Keratinocyte (primary cell): ENCODE results near the gene GREB1. TPM values are rescaled to one million over a fixed set of nuclear protein-coding genes. Genes with fewer than 3 reads are reported as not detected.

Experiments used
- DNase-seq: peaks from one replicate; pipeline ENCODE4 v3.0.0-alpha.2; 2011; ENCODE audit warnings: low read depth, missing footprints, low spot score
- FAIRE-seq: peaks from 2 replicates; lab custom pipeline; 2011; peaks lifted over from hg19 to GRCh38; lab: Jason Lieb, UNC
- H2AFZ ChIP-seq: 2 replicates; pipeline ENCODE4 v1.6.0; 2012; ENCODE audit warnings: low read length, control low read depth, inconsistent platforms; ENCODE audit not compliant: control insufficient read depth
- H3K27ac ChIP-seq: 2 replicates; pipeline ENCODE4 v1.5.1; 2011; ENCODE audit warnings: low read length; ENCODE audit not compliant: control insufficient read depth, insufficient read depth
- H3K27me3 ChIP-seq: 3 replicates; pipeline ENCODE4 v1.6.0; 2011; ENCODE audit warnings: low read length; ENCODE audit not compliant: control insufficient read depth, insufficient read depth; ENCODE audit errors: extremely low read depth
- H3K36me3 ChIP-seq, 2 experiments: 2 replicates in 1 of 2; 3 replicates in 1 of 2; pipeline ENCODE4 v1.5.1; 2011; ENCODE audit warnings: low read length in 2 of 2, mild to moderate bottlenecking in 1 of 2; ENCODE audit not compliant: control insufficient read depth in 2 of 2, insufficient read depth in 2 of 2; ENCODE audit errors: extremely low read depth in 1 of 2
- H3K4me1 ChIP-seq: 3 replicates; pipeline ENCODE4 v1.5.1; 2011; ENCODE audit warnings: low read length; ENCODE audit not compliant: control insufficient read depth, insufficient read depth; ENCODE audit errors: extremely low read depth
- H3K4me2 ChIP-seq: 3 replicates; pipeline ENCODE4 v1.6.0; 2011; ENCODE audit warnings: low read depth, low read length; ENCODE audit not compliant: control insufficient read depth, insufficient read depth; ENCODE audit errors: extremely low read depth
- H3K4me3 ChIP-seq, 3 experiments: fragments of 200-600 bp in 1 of 3; sonication (generic) in 1 of 3; 2 replicates in 2 of 3; 3 replicates in 1 of 3; pipeline ENCODE4 v1.5.1; 2011 to 2016; ENCODE audit warnings: low read length in 3 of 3, mild to moderate bottlenecking in 3 of 3, control low read depth in 2 of 3, inconsistent platforms in 1 of 3, low read depth in 1 of 3, mixed read lengths in 1 of 3, mixed run types in 1 of 3, moderate library complexity in 1 of 3; ENCODE audit not compliant: control insufficient read depth in 2 of 3, insufficient read depth in 2 of 3; ENCODE audit errors: extremely low read depth in 1 of 3
- H3K79me2 ChIP-seq: 2 replicates; pipeline ENCODE4 v1.6.0; 2012; ENCODE audit warnings: low read length; ENCODE audit not compliant: control insufficient read depth, insufficient read depth
- H3K9ac ChIP-seq: 3 replicates; pipeline ENCODE4 v1.6.0; 2011; ENCODE audit warnings: low read length; ENCODE audit not compliant: control insufficient read depth, insufficient read depth; ENCODE audit errors: extremely low read depth
- H3K9me1 ChIP-seq: 3 replicates; pipeline ENCODE4 v1.6.0; 2011; ENCODE audit warnings: low read length; ENCODE audit not compliant: control insufficient read depth, insufficient read depth; ENCODE audit errors: extremely low read depth
- H3K9me3 ChIP-seq: 2 replicates; pipeline ENCODE4 v1.5.1; 2012; ENCODE audit warnings: low read depth, low read length; ENCODE audit not compliant: control insufficient read depth
- H4K20me1 ChIP-seq: 3 replicates; pipeline ENCODE4 v1.6.0; 2011; ENCODE audit warnings: low read length; ENCODE audit not compliant: control insufficient read depth, insufficient read depth; ENCODE audit errors: extremely low read depth
- CTCF ChIP-seq, 3 experiments: IDR thresholded peaks in 1 of 3; conservative IDR thresholded peaks in 1 of 3; optimal IDR thresholded peaks in 1 of 3; 2 replicates in 2 of 3; 3 replicates in 1 of 3; pipeline versions ENCODE3 to v1.5.1; 2011; ENCODE audit warnings: low read length in 3 of 3, mild to moderate bottlenecking in 3 of 3, moderate library complexity in 2 of 3, control low read depth in 1 of 3, inconsistent platforms in 1 of 3; ENCODE audit not compliant: insufficient read depth in 2 of 3; ENCODE audit errors: extremely low read depth in 1 of 3
- EZH2 ChIP-seq: IDR thresholded peaks from one replicate; pipeline ENCODE4 v1.6.1; 2012; ENCODE audit warnings: inconsistent platforms, mild to moderate bottlenecking, low read length, moderate library complexity
- dilution Hi-C: fragments of 300-500 bp; cut with MboI; formaldehyde crosslinking; loops from one replicate; pipeline ENCODE4 v1.7.0; 2020; ENCODE audit warnings: low sequenced_read_pairs; ENCODE audit not compliant: extremely low pct_ligation_motif_present
- polyA plus RNA-seq, 5 experiments: library from polyadenylated mRNA; depleted of rRNA in 3 of 5; stranded (reverse) in 3 of 5; stranded (forward) in 1 of 5; unstranded in 1 of 5; fragments of >200 nt; gene quantifications; 1 replicate in 1 of 5; 2 replicates in 3 of 5; 3 replicates in 1 of 5; pipeline versions ENCODE4 v1.2.1 to v1.2.3, GENCODE V29; 2011 to 2012; ENCODE audit warnings: missing spikeins in 2 of 5, low read depth in 1 of 5, low replicate concordance in 1 of 5

GREB1 gene
- polyA plus RNA-seq, 1 donor (not counting 4 experiments of a cell fraction or from before 2014, with no cell fraction given) = 0.13 TPM

GRCh38 chr2:11542275-11542819 lies 8.5 kb downstream of the GREB1 start:
- no peak for FAIRE-seq
- TF ChIP-seq EZH2 (no peak), CTCF (optimal IDR thresholded peaks at IDR 0.05 in 1 of 3, IDR thresholded peaks at IDR 0.05 in 1 of 3, conservative IDR thresholded peaks at IDR 0.05 in 1 of 3; ENCODE audit: extremely low read depth in 1 of 3, insufficient read depth in 2 of 3, low read length in 3 of 3) (no peak)
- H3K27me3 ChIP-seq = peaks cover 42% of the 10 kb centered on the region

GRCh38 chr2:11543337-11544216 lies 9.7 kb downstream of the GREB1 start:
- Histone ChIP-seq H3K4me1 (no peaks in the 10 kb centered on the region), H3K79me2 (no peaks in the 10 kb centered on the region), H3K9me3 (no peaks in the 10 kb centered on the region), H3K4me2 (no peak overlapping the region), H3K9me1 (no peaks in the 10 kb centered on the region), H2AFZ (no peak overlapping the region), H4K20me1 (no peaks in the 10 kb centered on the region), H3K9ac (no peak overlapping the region), H3K27me3 (peaks cover 39% of the 10 kb centered on the region), H3K4me3 (no peak overlapping the region), H3K27ac (no peak overlapping the region), H3K36me3 (no peaks in the 10 kb centered on the region)
- dilution Hi-C loops = no loop called here
- TF ChIP-seq CTCF (optimal IDR thresholded peaks at IDR 0.05 in 1 of 3, IDR thresholded peaks at IDR 0.05 in 1 of 3, conservative IDR thresholded peaks at IDR 0.05 in 1 of 3; ENCODE audit: extremely low read depth in 1 of 3, insufficient read depth in 2 of 3, low read length in 3 of 3) = no peak
- TF ChIP-seq EZH2 = no peak
- DNase-seq = no peak
- no peak for FAIRE-seq

More at GRCh38 chr2:11542275-11542819, 8.5 kb downstream of the GREB1 start:
- H3K9me3 ChIP-seq = no peaks in the 10 kb centered on the region
- H3K9me1 ChIP-seq = no peaks in the 10 kb centered on the region
- H3K4me3 ChIP-seq = no peak overlapping the region
- no peak overlapping the region for H3K4me2 ChIP-seq
- dilution Hi-C loops = no loop called here
- H3K36me3 ChIP-seq = no peaks in the 10 kb centered on the region
- DNase-seq = no peak
- no peak overlapping the region for H3K27ac ChIP-seq
- H2AFZ ChIP-seq = no peak overlapping the region
- H3K4me1 ChIP-seq = no peaks in the 10 kb centered on the region
- no peaks in the 10 kb centered on the region for H4K20me1 ChIP-seq
- no peaks in the 10 kb centered on the region for H3K79me2 ChIP-seq
- no peak overlapping the region for H3K9ac ChIP-seq
